ENCODE measurements around the gene IL10RB. TPM values are rescaled to one million over a fixed set of nuclear protein-coding genes. Genes with fewer than 3 reads are reported as not detected.

The IL10RB gene
- polyA plus RNA-seq, 1 donor, result 16.3 TPM

GRCh38 chr21:33268393-33268736 lies 2.2 kb downstream of the IL10RB start:
- no peak for DNase-seq

GRCh38 chr21:33268737-33269441 lies 2.7 kb downstream of the IL10RB start:
- no peak for DNase-seq

- no peak for DNase-seq
Measured at GRCh38 chr21:33270986-33271385, 4.8 kb downstream of the IL10RB start.

GRCh38 chr21:33273044-33273443 lies 6.9 kb downstream of the IL10RB start:
- DNase-seq, result no peak

GRCh38 chr21:33278721-33279120 lies 12.6 kb downstream of the IL10RB start:
- no peak for DNase-seq

GRCh38 chr21:33279330-33279820 lies 13.2 kb downstream of the IL10RB start:
- DNase-seq, result no peak

- no peak for DNase-seq
Measured at GRCh38 chr21:33281096-33281652, 15.0 kb downstream of the IL10RB start.

- DNase-seq, result no peak
Measured at GRCh38 chr21:33283203-33283602, 17.0 kb downstream of the IL10RB start.

GRCh38 chr21:33286076-33286475 lies 19.9 kb downstream of the IL10RB start:
- DNase-seq, result no peak

- DNase-seq, result no peak
Measured at GRCh38 chr21:33286600-33287456, 20.7 kb downstream of the IL10RB start.

GRCh38 chr21:33289199-33289819 lies 23.1 kb downstream of the IL10RB start:
- no peak for DNase-seq

GRCh38 chr21:33290441-33290840 lies 24.3 kb downstream of the IL10RB start:
- no peak for DNase-seq

GRCh38 chr21:33291686-33292085 lies 25.5 kb downstream of the IL10RB start:
- no peak for DNase-seq

- DNase-seq, result no peak
Measured at GRCh38 chr21:33292724-33293123, 26.6 kb downstream of the IL10RB start.

- DNase-seq, result no peak
Measured at GRCh38 chr21:33293136-33293535, 27.0 kb downstream of the IL10RB start.

GRCh38 chr21:33293811-33294216 lies 27.6 kb downstream of the IL10RB start:
- no peak for DNase-seq

GRCh38 chr21:33296156-33296555 lies 30.0 kb downstream of the IL10RB start:
- no peak for DNase-seq

- no peak for DNase-seq
Measured at GRCh38 chr21:33299181-33299752, 33.1 kb downstream of the IL10RB start.

GRCh38 chr21:33300701-33301631 lies 34.8 kb downstream of the IL10RB start:
- DNase-seq, result peak; percentile 44

GRCh38 chr21:33301632-33302002 lies 35.5 kb downstream of the IL10RB start:
- DNase-seq, result no peak

GRCh38 chr21:33302055-33302454 lies 35.9 kb downstream of the IL10RB start:
- DNase-seq, result no peak

GRCh38 chr21:33302796-33303195 lies 36.6 kb downstream of the IL10RB start:
- DNase-seq, result no peak
